Memory B cell (primary cell): ENCODE results near the gene BSN.
"Not testable (repeated sequence)": the region's sequence is repeated elsewhere in the genome, so short reads cannot be mapped to it uniquely, and the experiment has no call there.

Experiments
- ATAC-seq: fragments of 150-1000 bp; cut with Tn5 transposase; 2 replicates; pipeline ENCODE4 v1.10.0; 2021; ENCODE audit warnings: low read depth, mild to moderate bottlenecking, moderate library complexity
- DNase-seq, 2 donors: peaks; one replicate each; pipeline ENCODE4 v3.0.0; 2022; ENCODE audit warnings: low spot score in 2 of 2
- H3K27ac Mint-ChIP-seq: one replicate; pipeline ENCODE4 v1.8.0; 2022; ENCODE audit warnings: mild to moderate bottlenecking, moderate library complexity, mixed read lengths
- H3K27me3 Mint-ChIP-seq: one replicate; pipeline ENCODE4 v1.8.0; 2022; ENCODE audit warnings: mixed read lengths
- H3K36me3 Mint-ChIP-seq: one replicate; pipeline ENCODE4 v1.8.0; 2022; ENCODE audit warnings: mild to moderate bottlenecking, mixed read lengths
- H3K4me1 Mint-ChIP-seq: one replicate; pipeline ENCODE4 v1.8.0; 2022; ENCODE audit warnings: mixed read lengths
- H3K4me3 Mint-ChIP-seq: one replicate; pipeline ENCODE4 v1.8.0; 2022; ENCODE audit warnings: mild to moderate bottlenecking, moderate library complexity, mixed read lengths
- H3K9me3 Mint-ChIP-seq: one replicate; pipeline ENCODE4 v1.8.0; 2022; ENCODE audit warnings: mixed read lengths

Gene BSN

GRCh38 chr3:49683162-49683561, 128.9 kb downstream of the BSN start:
- Mint-ChIP-seq H3K27me3 (peaks cover 3% of the 10 kb centered on the region), H3K27ac (no peak overlapping the region), H3K4me1 (peaks cover 3% of the 10 kb centered on the region), H3K4me3 (no peak overlapping the region), H3K36me3 (peaks cover 30% of the 10 kb centered on the region), H3K9me3 (no peaks in the 10 kb centered on the region)
- DNase-seq (no peak), ATAC-seq (no peak)

GRCh38 chr3:49684453-49684852, 130.2 kb downstream of the BSN start:
- H3K4me3 Mint-ChIP-seq, H3K27me3 Mint-ChIP-seq, ATAC-seq: not testable (repeated sequence)

GRCh38 chr3:49685103-49685502, 130.8 kb downstream of the BSN start:
- not testable (repeated sequence) for H3K9me3 Mint-ChIP-seq, H3K27me3 Mint-ChIP-seq, DNase-seq, ATAC-seq, H3K27ac Mint-ChIP-seq
- H3K36me3 Mint-ChIP-seq, result peaks cover 23% of the 10 kb centered on the region
- H3K4me1 Mint-ChIP-seq, result peaks cover 15% of the 10 kb centered on the region
- H3K4me3 Mint-ChIP-seq, result peak overlapping the region; percentile 11

More at GRCh38 chr3:49684453-49684852, 130.2 kb downstream of the BSN start:
- DNase-seq, H3K27ac Mint-ChIP-seq, H3K9me3 Mint-ChIP-seq: not testable (repeated sequence)
- Mint-ChIP-seq H3K36me3 (peaks cover 28% of the 10 kb centered on the region), H3K4me1 (peaks cover 12% of the 10 kb centered on the region)

- not testable (repeated sequence) for H3K27me3 Mint-ChIP-seq, H3K9me3 Mint-ChIP-seq, H3K4me3 Mint-ChIP-seq, H3K27ac Mint-ChIP-seq, DNase-seq
- peak; percentile 2 for ATAC-seq
- Mint-ChIP-seq H3K4me1 (peaks cover 20% of the 10 kb centered on the region), H3K36me3 (peaks cover 16% of the 10 kb centered on the region)
Measured at GRCh38 chr3:49685846-49686245, 131.6 kb downstream of the BSN start.

- peak; percentile 11 for ATAC-seq
- not testable (repeated sequence) for H3K9me3 Mint-ChIP-seq, DNase-seq, H3K27ac Mint-ChIP-seq, H3K27me3 Mint-ChIP-seq
- peak overlapping the region; percentile 54 for H3K4me3 Mint-ChIP-seq
- H3K36me3 Mint-ChIP-seq, result peaks cover 14% of the 10 kb centered on the region
- peaks cover 20% of the 10 kb centered on the region for H3K4me1 Mint-ChIP-seq
Measured at GRCh38 chr3:49686346-49686745, 132.1 kb downstream of the BSN start.

- Mint-ChIP-seq H3K36me3 (peaks cover 12% of the 10 kb centered on the region), H3K4me1 (peaks cover 20% of the 10 kb centered on the region), H3K4me3 (peak overlapping the region; percentile 55)
- not testable (repeated sequence) for H3K27ac Mint-ChIP-seq, H3K9me3 Mint-ChIP-seq, ATAC-seq, H3K27me3 Mint-ChIP-seq, DNase-seq
Measured at GRCh38 chr3:49686769-49687423, 132.6 kb downstream of the BSN start.

- H3K4me1 Mint-ChIP-seq, result peaks cover 20% of the 10 kb centered on the region
- not testable (repeated sequence) for H3K9me3 Mint-ChIP-seq, ATAC-seq, H3K27ac Mint-ChIP-seq, H3K4me3 Mint-ChIP-seq, H3K27me3 Mint-ChIP-seq, DNase-seq
- H3K36me3 Mint-ChIP-seq, result peaks cover 12% of the 10 kb centered on the region
Measured at GRCh38 chr3:49687424-49687795, 133.1 kb downstream of the BSN start.

GRCh38 chr3:49688338-49689045, 134.2 kb downstream of the BSN start:
- not testable (repeated sequence) for ATAC-seq, H3K27me3 Mint-ChIP-seq, DNase-seq, H3K36me3 Mint-ChIP-seq, H3K9me3 Mint-ChIP-seq
- Mint-ChIP-seq H3K4me1 (peaks cover 24% of the 10 kb centered on the region), H3K27ac (peak overlapping the region; percentile 91), H3K4me3 (peak overlapping the region; percentile 96)

- H3K9me3 Mint-ChIP-seq, result no peaks in the 10 kb centered on the region
- peak; percentile 85 for ATAC-seq
- peak within 1 kb of the TSS; percentile 91 for H3K27ac Mint-ChIP-seq
- peaks cover 3% of the 10 kb centered on the region for H3K27me3 Mint-ChIP-seq
- peak; percentile 91 to 96 for DNase-seq
- H3K36me3 Mint-ChIP-seq, result peaks cover 8% of the 10 kb centered on the region
- peak within 1 kb of the TSS; percentile 96 for H3K4me3 Mint-ChIP-seq
- peaks cover 24% of the 10 kb centered on the region for H3K4me1 Mint-ChIP-seq
Measured at GRCh38 chr3:49689046-49689907, 135.0 kb downstream of the BSN start, which contains the start of the genes MST1 and RNF123. MST1 (minus strand) TSS chr3:49689474; CDS start chr3:49688691, 783 bp downstream. RNF123 (plus strand) TSS chr3:49689557; CDS start chr3:49691166, 1,609 bp downstream.

GRCh38 chr3:49689908-49690624, 135.8 kb downstream of the BSN start:
- Mint-ChIP-seq H3K4me3 (peak overlapping the region; percentile 96), H3K27ac (peak overlapping the region; percentile 91), H3K4me1 (peaks cover 24% of the 10 kb centered on the region)
- ATAC-seq, DNase-seq, H3K27me3 Mint-ChIP-seq, H3K9me3 Mint-ChIP-seq, H3K36me3 Mint-ChIP-seq: not testable (repeated sequence)

GRCh38 chr3:49690856-49691255, 136.6 kb downstream of the BSN start:
- not testable (repeated sequence) for ATAC-seq, H3K36me3 Mint-ChIP-seq, H3K9me3 Mint-ChIP-seq, H3K27ac Mint-ChIP-seq, H3K27me3 Mint-ChIP-seq, DNase-seq
- Mint-ChIP-seq H3K4me3 (peak overlapping the region; percentile 96), H3K4me1 (peaks cover 24% of the 10 kb centered on the region)

- H3K9me3 Mint-ChIP-seq, H3K27me3 Mint-ChIP-seq, H3K27ac Mint-ChIP-seq, DNase-seq, H3K36me3 Mint-ChIP-seq, ATAC-seq, H3K4me3 Mint-ChIP-seq: not testable (repeated sequence)
- H3K4me1 Mint-ChIP-seq, result peaks cover 24% of the 10 kb centered on the region
Measured at GRCh38 chr3:49691481-49691880, 137.2 kb downstream of the BSN start.

GRCh38 chr3:49694409-49695070, 140.3 kb downstream of the BSN start:
- not testable (repeated sequence) for ATAC-seq, H3K27ac Mint-ChIP-seq, H3K4me3 Mint-ChIP-seq, DNase-seq, H3K27me3 Mint-ChIP-seq, H3K9me3 Mint-ChIP-seq, H3K36me3 Mint-ChIP-seq
- peaks cover 12% of the 10 kb centered on the region for H3K4me1 Mint-ChIP-seq
